Fibroblast of villous mesenchyme (primary cell): ENCODE results near the gene IL18RAP. TPM values are rescaled to one million over a fixed set of nuclear protein-coding genes. Genes with fewer than 3 reads are reported as not detected.

Source experiments
- DNase-seq: peaks from one replicate; pipeline ENCODE4 v3.0.0-alpha.2; 2010; ENCODE audit warnings: low read depth
- H3K4me3 ChIP-seq: 2 replicates; pipeline ENCODE4 v1.5.1; 2011; ENCODE audit warnings: low read depth, mild to moderate bottlenecking, low read length
- total RNA-seq: library from RNA; depleted of rRNA; stranded (reverse); fragments of >200 nt; gene quantifications from 2 replicates; pipeline ENCODE4 v1.2.3, GENCODE V29; 2012
- TF ChIP-seq, protein P1 (sequence below): IDR thresholded peaks from 2 replicates; pipeline ENCODE4 v1.5.1; 2012; ENCODE audit warnings: low read depth, mild to moderate bottlenecking, low read length; ENCODE audit not compliant: insufficient read depth

Gene IL18RAP
- total RNA-seq, 1 donor = not detected

- TF ChIP-seq, protein P1, sequence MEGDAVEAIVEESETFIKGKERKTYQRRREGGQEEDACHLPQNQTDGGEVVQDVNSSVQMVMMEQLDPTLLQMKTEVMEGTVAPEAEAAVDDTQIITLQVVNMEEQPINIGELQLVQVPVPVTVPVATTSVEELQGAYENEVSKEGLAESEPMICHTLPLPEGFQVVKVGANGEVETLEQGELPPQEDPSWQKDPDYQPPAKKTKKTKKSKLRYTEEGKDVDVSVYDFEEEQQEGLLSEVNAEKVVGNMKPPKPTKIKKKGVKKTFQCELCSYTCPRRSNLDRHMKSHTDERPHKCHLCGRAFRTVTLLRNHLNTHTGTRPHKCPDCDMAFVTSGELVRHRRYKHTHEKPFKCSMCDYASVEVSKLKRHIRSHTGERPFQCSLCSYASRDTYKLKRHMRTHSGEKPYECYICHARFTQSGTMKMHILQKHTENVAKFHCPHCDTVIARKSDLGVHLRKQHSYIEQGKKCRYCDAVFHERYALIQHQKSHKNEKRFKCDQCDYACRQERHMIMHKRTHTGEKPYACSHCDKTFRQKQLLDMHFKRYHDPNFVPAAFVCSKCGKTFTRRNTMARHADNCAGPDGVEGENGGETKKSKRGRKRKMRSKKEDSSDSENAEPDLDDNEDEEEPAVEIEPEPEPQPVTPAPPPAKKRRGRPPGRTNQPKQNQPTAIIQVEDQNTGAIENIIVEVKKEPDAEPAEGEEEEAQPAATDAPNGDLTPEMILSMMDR = no peak
- H3K4me3 ChIP-seq = no peak overlapping the region
- DNase-seq = peak; percentile 2
Observed at GRCh38 chr2:102428573-102428972, 5.6 kb downstream of the IL18RAP start.

DNA sequence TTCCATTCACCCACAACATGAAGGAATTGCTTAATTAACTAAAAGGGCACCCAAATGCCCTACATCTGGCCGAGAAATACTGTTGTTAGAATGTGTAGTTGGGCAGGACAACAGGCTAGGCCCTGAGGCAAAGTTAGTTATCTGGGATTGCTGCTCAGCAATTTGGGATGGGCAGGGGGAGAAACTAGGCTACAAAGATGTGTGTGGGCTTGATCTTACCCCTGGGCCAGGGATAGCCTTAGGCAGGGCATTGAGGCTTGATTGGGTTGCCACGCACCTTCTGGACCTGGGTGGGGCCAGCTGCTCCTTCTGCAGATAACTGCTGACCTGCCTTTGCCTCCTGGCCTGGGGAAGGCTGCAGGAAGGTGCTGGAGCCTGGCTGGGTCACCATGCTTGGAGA, 9.4 kb downstream of the IL18RAP start:
- H3K4me3 ChIP-seq = no peak overlapping the region
- no peak for DNase-seq
- TF ChIP-seq, protein P1 = no peak

DNA sequence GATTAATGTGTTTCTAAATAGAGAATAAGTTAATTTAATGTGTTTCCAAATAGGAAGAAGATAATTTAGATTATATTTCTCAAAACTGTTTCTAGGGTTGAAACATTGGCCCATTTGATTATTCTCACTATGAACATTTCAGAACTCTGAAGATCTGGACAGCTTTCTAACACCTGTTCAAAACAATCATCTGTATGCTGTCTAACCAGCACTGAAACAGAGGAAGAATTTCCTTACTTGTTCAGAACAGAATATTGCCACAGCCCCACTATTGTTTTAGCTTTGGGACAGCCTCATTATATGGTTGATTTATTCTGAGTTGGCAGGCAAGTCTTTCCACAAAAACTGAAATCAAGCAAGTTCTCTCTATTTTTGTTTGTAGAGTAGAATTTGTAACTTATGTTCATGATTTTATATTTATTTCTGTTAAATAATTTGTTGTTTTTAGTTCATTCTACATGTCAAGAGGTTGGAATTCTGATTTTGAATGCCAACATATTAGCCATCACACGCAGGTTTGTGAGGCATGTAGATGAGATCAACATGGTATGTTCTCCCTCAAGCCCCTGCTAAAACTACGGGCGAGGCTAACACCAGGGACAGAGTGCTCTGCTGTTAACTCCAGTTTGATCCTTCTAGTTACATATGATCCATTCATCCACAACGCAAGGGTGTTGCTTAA, 11.2 kb downstream of the IL18RAP start:
- TF ChIP-seq, protein P1 = no peak
- no peak overlapping the region for H3K4me3 ChIP-seq
- no peak for DNase-seq

DNA sequence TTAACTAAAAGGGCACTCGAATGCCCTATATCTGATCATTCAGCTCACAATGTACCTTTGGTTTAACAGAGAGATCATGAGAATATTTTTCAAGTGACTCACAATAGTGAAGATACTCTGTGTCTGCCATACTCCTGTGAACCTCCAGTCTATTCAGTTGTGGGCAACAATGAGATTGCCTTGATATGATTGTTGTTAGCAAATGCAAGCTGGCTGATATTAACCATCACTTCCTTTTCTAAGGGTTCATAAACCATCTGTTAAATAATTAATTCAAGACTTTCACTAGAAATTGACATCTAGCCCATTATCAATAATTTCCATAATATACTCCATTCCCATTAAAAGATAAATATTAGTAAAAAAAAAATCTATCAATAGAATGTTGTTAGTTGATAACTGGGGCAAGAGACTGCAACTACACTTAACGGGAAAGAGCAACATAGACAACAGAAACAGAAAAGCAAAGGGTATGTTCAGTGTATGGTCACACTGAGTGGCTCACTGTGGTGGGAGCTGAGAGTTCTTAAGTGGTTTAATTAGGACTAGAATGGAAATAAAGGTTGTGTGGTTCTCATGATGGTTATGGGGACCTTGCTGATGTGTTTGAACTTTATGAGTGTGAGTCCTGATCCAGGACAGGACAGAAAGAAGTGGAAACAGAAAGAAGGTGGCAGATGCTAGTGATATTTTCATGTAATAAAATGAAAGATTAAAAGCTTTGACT, 11.9 kb downstream of the IL18RAP start:
- no peak overlapping the region for H3K4me3 ChIP-seq
- TF ChIP-seq, protein P1 = no peak
- no peak for DNase-seq

DNA sequence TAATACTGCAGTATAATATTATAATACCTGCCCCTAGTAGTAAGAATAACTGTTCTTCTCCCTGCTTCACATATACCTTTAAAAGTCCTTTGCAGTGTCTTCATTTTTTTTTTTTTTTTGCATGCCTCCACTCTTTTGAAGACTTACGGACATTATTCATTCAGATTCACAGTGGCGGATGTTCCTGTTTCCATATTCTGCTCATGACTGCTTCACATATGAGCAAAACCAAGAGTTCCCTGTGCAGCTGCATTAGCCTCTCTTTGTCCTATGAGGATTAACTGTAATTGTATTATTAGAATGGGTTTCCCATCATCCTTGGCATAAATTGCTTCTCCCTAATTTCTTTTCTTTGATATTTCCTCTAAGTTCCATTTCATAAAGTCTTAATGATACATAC, 12.8 kb downstream of the IL18RAP start:
- DNase-seq = no peak
- no peak overlapping the region for H3K4me3 ChIP-seq
- TF ChIP-seq, protein P1 = no peak

- TF ChIP-seq, protein P1 = no peak
- no peak overlapping the region for H3K4me3 ChIP-seq
- peak; percentile 12 for DNase-seq
Observed at GRCh38 chr2:102436323-102436722, 13.4 kb downstream of the IL18RAP start.

- TF ChIP-seq, protein P1 = no peak
- no peak overlapping the region for H3K4me3 ChIP-seq
- no peak for DNase-seq
Observed at GRCh38 chr2:102437122-102437521, 14.2 kb downstream of the IL18RAP start.
